IPS-11a (cell line): ENCODE results near the gene SNX22.

Experiments
- H3K4me3 ChIP-seq: one replicate; pipeline ENCODE4 v1.5.1; 2013; ENCODE audit warnings: low read depth, low read length, control low read depth

Gene SNX22

DNA sequence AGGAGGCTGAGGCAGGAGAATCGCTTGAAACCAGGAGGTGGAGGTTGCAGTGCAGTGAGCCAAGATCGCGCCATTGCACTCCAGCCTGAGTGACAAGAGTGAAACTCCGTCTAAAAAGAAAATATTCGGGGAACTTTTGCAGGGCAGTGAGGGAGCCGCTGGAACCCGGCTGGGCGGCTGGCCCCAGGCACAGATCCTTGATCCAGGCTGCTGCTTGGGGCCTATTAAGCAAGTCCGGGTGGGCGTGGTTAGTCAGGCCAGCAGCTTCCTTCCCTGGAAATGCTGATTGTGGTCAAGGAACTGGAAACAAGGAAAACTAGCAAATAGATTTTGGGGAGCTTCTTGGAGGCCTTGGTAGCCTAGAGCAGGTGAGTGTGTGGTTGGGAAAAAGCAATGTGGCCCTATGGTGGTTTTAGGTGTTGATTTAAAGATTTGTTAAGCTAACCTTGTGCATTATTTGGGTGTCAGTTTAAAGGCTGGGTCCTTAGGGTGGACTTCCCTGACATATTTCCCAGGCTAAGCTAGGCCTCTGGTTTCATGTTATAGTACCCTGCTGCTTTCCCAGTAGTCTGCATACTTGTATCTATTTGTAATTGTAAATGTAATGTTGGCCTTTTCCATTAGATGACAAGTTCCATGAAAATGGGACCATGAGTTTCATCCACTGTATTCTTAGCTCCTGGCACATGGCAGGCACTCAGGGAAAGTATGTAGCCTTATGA lies 17.7 kb upstream of the SNX22 start:
- no peak overlapping the region for H3K4me3 ChIP-seq

DNA sequence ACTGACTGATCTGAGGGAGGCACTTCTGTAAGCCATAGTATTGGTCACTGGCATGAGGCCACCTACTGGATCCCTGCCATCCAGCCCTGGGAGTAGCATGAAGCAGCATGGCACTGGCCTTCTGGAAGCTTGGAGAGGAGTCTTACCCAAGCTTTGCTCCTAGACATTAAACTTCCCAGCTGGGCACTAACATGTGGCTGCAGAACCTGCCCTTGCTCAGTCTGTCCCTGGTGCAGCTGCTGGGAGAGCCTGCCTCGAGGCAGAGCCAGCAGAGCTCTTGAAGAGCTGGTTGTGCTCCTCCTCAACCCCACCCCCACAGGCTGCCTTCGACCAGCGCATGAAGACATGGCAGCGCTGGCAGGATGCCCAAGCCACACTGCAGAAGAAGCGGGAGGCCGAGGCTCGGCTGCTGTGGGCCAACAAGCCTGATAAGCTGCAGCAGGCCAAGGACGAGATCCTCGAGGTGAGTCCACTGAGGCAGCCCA lies 17.1 kb upstream of the SNX22 start:
- H3K4me3 ChIP-seq: no peak overlapping the region

DNA sequence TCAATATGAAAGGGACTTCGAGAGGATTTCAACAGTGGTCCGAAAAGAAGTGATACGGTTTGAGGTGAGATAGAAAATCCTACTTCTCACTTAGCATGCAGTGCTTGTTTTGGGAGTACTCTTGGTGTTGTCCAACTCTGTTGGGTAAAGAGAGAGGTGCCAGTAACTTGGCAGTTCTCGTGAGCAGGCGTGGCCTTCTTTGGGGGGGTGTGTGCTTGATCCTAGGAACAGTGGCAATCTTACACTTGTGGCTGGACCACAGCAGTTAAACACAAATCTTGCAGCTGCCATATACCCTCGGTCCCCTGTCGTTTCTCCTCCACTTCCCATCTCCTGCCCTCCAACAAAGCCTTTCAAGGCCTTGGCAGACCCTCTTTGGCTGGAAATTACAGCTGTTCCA lies 15.2 kb upstream of the SNX22 start:
- no peak overlapping the region for H3K4me3 ChIP-seq

DNA sequence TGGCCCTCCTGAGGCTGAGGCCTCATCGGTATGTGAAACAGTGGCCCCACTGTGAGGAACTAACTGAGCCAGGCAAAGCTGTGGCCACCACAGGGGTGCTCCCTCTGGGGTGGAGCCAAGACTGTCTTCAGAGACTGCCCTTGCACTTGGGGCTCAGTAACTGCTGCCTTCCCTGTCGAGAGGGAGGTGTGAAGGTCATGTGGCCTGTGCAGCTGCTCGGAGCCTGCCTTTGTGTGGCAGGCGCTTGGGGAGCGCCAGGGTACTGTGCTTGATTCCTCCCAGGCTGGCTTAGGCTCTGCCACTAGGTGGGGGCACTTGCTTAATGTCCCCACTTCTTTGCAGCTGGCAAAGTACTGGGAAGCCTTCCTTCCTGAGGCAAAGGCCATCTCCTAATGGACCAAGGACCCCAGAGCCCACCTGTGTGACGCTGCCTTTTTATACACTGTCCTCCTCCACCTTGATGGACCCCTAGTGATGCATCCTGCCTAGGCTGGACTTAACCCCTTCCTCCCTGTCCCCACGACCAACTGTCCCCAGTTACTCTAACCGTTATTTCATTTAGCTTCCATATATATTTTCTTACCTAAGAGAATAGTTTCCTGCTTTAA lies 14.2 kb upstream of the SNX22 start:
- H3K4me3 ChIP-seq: no peak overlapping the region

DNA sequence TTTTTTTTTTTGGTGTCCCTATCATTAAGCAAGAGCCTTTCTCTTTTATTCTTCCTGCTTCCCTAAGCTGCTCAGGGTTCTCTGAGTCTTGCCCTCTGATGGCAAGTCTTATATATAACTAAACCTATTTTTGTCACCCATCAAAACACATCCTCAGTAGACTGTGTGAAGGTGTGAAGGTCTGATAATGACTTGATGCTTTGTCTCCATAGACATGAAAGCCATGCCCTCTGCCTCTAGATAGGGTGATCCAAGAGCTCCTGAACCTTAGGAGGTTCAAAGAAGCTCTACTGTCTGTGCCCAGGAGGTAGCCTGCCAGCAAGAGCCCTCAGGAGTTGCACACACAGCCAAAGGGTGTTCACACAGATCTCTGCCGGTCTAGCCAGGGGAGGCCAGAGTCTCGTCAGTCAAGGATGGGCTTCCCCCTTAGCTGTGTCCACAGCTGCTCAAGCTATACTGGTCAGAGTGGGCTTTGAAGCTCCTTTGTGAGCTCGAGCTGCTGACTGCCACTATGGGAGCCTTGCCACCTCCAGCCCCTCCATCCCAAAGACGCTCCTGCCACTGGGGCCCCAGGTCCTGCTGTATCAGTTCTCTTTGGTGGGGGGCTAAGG lies 13.1 kb upstream of the SNX22 start:
- no peak overlapping the region for H3K4me3 ChIP-seq

DNA sequence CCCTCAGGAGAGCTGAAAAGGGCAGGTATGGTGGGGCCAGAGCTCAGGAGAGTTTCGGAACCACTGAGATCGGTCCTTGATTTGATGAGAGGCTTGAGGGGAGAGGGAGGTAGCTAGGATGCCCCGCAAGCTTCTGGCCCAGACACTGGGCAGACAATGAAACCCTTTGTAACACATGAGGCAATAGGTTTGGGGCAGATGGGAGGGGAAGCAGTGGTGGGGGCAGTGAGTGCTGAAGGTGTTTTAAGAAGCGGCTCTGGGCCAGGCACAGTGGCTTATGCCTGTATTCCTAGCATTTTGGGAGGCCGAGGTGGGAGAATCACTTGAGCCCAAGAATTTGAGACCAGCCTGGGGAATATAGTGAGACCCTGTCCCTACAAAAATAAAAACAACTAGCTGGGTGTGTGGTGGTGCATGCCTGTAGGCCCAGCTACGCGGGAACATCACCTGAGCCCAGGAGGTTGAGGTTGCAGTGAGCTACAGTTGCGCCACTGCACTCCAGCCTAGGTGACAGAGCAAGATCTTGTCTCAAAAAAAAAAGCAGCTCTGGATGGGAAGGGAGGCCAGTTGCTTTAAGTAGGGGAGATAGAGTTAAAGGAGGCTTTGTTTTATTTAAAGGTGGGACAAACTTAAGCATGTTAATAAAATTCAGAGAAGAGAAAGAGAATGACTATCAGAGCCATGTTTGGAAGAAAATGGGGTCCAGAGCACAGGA lies 9.6 kb upstream of the SNX22 start:
- no peak overlapping the region for H3K4me3 ChIP-seq

DNA sequence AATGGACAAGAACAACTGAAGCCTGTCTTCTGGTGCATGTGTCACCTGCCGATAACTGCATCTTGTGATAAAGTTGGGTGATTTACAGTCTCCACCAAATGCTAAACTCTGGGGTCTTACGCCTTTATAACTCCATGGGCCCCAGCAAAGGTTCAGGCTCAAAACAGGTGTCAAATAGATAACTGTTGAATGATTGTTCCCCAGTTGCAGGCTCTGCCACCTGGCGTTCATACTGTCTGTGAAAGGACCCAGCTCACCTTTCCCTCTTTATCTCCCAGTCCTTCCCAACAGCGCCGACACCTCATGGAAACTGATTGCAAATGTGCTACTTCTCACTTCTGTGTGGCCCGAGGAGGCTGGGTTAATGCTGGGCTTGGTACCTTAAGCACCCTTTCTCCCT lies 8.3 kb upstream of the SNX22 start:
- H3K4me3 ChIP-seq: no peak overlapping the region

DNA sequence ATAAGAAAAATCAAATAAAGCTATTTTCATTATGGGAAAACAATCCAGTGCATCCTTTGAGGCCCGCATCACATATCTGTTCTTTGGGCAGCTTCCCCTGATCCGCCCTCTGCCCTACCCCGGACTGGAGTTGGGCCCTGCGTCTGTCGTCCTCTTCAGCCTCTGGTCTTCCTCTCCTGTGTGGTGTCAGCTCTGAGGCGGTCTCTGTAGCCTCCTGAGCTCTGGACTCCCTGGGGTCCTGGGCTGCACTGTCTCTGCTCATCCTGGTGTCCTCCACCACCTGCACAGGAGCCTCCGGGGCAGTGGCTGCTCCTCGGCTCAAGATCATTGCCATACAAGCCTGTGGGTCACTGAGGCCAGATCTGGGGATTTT lies 7.4 kb upstream of the SNX22 start:
- no peak overlapping the region for H3K4me3 ChIP-seq

DNA sequence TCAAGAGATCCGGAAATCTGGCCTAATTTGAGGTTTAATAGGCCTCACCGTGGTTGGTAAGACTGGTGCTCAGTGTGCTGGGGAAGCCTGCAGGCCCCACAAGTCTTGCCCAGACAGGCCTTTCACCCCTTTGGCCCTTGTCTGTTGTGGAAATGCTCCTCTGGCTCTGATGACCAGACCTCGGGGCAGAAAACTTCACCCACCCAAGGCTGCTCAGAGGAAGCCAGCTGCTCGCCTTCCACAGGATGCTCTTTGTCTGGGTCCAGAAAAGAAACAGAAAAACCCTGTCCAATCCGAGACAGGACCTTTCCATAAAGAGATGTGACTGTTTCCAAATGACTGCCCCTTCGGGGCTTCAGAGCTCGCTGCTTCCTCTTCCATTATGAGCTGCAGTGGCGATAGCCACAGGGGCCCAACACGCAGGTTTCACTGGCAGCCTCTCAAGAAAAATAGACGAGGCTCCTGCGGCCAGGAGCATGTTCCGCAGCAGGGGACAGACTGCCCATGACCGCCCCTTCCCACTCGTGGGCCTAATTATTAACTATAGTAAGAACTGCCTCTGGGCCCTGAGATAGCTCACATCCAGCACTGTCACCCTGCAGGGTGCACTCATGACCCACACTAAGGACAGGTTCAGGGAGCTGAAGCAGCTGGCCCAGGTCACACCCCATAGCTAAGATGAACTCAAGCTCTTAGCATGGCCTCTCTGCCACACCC lies 6.8 kb upstream of the SNX22 start:
- no peak overlapping the region for H3K4me3 ChIP-seq

DNA sequence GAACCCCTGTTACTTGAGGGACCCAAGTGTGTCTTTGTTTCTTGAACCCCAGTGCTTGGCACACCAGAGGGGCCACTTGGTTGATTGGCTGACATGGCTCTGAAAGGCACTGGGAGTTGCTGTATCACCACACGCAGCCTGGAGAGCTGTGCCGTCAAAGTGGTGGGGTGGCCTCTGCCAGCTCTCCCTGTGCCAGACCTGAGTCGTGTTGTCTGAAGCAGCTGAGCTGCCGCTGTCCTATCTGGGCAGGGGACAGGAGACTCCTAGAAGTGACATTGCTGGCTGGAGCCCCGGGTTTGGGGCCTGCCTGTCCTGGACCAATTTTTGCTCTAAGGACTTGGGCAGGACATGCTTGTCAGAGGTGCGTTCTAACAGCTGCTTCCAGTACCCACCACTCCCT lies 5.5 kb upstream of the SNX22 start:
- no peak overlapping the region for H3K4me3 ChIP-seq

DNA sequence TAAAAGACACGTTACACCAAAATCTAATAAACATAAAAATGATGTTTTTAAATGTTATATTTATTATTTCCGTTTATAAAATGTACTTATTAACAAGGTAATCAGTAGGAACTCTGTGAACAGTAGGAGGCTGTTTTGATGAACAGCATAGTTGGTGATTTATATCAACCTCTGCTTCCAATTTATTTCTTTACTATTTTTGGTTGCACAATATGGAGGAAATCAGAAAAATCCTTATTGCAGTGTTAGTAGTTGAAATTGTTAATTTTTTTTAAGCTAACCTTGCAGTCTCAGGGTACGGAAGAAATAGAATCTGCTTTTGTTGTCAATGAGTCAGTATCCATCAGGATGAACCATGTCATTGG lies 5.0 kb upstream of the SNX22 start:
- H3K4me3 ChIP-seq: no peak overlapping the region

DNA sequence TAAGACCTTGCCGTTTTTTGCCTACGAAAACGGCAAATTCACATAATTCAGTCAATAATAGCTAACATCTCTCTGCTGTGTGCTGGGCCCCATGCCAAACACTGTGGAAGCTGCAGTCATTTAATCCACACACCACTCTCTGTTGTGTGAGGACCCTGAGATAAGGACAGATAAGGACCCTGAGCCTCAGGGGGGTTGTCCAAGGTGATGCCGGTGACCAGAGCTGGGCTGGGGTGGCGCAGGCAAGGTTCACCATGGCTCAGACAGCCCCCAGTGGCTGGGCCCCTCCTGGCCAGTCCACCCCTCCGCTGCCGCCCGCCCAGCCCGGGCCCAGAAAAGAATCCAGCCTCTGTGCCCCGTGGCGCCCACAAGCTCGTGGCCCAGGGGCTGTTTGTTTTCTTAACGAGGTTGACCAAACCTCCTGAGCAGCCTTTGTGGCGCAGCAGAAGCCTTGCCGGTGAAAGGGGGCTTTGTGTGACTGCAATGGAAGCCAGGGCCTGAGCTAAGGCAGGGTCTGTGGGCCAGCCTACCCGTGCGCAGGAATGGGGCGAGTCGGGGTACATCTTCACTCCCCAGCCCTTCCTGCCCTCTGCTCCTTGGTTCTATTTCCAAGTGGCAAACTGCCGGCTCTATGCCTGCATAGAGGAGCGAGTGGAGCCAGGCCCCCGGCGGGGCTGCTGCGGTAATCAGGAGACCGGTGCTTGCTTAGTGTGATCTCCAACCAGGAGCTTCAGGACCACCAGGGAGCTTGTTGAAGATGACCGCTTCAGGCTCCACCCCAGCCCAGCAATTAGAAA lies 4.4 kb upstream of the SNX22 start:
- no peak overlapping the region for H3K4me3 ChIP-seq

DNA sequence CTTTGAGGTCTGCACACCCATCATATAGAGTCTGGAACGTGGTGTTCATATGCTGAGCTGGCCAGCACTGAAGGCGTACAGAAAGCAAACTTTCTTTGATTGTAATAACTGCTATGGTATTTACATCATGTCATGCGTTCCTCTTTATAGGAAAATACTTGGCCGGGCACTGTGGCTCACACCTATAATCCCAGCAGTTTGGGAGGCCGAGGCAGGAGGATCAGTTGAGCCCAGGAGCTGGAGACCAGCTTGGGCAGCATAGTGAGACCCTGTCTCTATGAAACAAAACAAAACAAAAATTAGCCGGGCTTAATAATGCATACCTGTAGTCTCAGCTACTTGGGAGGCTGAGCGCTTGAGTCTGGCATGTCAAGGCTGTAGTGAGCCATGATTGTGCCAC lies 3.4 kb upstream of the SNX22 start:
- H3K4me3 ChIP-seq: no peak overlapping the region

DNA sequence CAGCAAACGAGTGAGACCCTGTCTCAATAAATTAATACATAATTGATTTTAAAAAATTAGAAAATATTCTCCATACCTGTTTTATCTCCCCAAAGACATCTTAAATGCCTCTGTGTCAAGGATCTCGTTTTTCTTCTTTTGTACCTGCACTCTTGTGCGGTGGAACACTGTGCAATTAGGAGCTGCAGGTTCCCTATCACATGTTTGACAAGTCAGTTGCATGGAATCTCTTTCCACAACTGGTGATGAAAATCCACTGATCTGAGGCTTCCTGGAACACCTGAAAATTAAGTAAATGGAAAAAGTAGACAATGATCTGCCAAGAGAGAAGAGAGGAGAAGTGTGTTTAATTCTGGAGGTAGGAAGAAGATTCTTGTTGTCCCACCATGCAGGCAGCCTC lies 3.0 kb upstream of the SNX22 start:
- no peak overlapping the region for H3K4me3 ChIP-seq

DNA sequence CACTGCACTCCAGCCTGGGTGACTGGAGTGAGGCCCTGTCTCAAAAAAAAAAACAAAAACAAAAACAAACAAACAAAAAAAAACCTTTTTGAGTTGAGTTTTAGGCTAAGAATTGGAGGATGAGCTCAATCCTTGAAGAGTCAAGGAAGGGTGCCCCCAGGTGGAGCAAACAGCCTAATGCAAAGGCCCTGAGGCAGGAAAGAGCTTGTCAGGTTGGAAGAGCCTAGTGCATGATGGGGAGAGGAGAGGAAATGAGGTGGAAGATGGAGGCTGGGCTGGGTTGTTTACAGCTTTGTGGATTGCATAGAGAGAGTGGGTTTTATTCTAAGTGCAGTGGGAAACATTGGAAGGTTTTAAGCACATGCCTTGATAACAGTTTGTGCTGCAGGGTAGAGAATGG lies 2.1 kb upstream of the SNX22 start:
- H3K4me3 ChIP-seq: no peak overlapping the region

DNA sequence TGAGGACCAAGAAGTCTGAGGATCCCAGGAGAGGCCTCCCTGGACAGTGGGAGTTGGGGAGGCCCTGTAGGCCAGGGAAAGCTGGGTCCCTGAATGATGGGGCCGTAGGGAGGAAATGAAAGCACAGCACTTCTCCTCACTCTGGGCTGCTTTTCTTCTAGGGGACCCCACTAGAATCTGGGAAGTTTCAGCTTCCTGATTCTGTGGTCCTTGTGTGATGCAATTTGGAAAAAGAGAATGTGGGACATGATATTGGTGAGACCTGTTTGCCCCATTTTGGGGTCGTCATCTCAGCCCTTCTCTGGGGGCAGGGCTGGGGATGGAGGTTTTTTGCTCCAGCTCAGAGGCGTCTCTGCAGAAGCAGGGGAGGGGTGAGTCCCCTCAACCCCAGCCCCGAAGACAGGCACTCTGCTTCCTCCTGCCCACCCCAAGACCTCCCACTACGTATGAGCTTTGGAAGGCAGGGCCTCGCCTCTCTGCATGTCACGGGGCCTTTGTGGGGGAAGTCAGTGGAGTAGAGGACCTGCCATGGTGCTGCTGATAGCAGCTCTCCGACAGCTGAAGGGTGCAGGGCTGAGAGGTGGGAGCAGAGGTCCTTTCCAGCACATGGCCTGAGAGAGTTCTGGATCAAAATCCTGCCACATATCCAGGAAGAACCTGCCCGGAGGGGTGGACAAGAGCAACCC lies 1.5 kb upstream of the SNX22 start:
- H3K4me3 ChIP-seq: no peak overlapping the region

DNA sequence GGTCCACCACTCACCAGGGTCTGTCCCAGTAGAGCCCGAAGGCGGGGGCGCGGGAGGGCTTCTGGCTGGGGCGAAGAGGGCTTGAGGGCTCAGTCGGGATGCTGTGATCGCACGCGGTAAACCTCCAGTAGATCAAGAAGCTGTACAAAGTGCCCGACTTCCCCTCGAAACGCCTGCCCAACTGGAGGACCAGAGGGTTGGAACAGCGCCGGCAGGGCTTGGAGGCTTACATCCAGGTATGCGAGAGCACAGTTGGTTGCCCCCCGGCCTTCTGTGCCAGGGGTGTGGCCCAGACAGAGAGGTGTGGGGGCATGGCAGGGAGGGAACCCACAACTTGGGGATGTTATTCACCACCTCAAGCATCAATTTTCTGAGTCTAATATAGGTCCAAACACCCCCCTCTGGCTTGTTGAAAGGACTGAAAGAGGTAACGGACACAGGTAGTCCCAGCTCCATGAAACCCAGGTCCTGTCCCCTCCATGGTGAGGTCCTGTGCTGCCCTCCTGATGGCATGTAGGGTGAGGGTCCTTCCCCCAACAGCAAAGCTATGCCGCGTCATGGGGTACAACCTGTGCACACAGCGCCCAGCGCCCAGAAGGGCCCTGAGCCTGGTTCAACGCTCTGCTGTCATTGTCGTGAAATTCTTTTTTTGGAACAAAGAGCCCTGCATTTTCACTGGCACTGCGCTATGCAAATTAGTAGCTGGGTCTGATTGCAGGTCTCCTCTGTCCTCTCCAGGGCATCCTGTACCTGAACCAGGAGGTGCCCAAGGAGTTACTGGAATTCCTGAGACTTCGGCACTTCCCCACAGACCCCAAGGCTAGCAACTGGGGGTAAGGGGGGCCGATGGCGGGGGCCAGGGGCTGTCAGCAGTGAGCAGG lies 1.2 kb downstream of the SNX22 start:
- H3K4me3 ChIP-seq: peak overlapping the region; percentile 58

DNA sequence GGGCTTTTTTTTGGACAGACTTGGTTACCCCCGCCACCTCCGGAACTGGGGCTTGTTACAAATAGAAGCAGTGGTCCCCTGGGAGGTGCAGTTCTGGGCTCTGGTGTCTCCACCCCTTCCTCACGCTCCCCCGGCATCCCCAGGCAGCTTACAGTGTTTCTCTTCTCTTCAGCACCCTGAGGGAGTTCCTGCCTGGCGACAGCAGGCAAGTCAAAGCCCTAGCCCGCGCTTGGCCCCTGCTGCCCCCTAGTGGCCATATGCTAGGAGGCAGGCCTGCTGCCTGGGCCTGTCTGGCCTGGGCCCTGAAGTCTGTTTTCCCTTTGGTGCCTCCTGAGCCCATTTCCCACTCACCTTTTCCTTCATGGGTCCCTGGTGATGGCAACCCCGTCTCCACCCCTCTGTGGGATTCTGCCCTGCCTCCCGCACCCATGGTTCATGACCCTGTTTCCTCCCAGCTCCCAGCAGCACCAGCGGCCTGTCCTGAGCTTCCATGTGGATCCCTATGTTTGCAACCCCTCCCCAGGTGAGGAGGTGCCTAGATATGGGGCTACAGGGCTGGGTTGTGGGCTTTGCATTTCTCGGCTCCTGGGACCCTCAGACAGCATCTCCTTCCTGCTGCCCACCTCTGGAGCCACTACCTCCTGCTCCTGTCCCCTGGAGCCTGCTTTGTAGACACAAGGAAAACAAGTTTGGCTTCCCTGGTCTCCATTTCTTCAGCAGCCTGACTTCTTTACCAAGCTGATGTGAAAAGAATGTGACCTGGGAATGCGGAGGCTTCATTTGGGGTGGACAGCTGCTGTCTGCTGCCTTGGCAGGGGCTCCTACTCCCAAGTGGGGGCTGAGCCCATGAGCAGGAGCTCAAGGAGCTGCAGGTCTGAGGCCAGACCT lies 2.2 kb downstream of the SNX22 start:
- H3K4me3 ChIP-seq: peak overlapping the region; percentile 4
